Brain microvascular endothelial cell (primary cell): ENCODE data around the gene LTK.

ENCODE experiments used
- DNase-seq: peaks from one replicate; pipeline ENCODE4 v3.0.0-alpha.2; 2020
- H3K27ac ChIP-seq: fragments of 250-450 bp; sonication (Bioruptor Pico); 2 replicates; pipeline ENCODE4 v1.5.1; 2020; ENCODE audit warnings: mild to moderate bottlenecking, moderate library complexity
- H3K27me3 ChIP-seq: fragments of 250-450 bp; sonication (Bioruptor Pico); replicated peaks from 2 replicates; pipeline ENCODE4 v1.5.1; 2020; ENCODE audit warnings: mild to moderate bottlenecking
- H3K36me3 ChIP-seq: fragments of 250-450 bp; sonication (Bioruptor Pico); replicated peaks from 2 replicates; pipeline ENCODE4 v1.5.1; 2020; ENCODE audit warnings: mild to moderate bottlenecking
- H3K4me3 ChIP-seq: 2 replicates; pipeline ENCODE4 v1.5.1; 2011; ENCODE audit warnings: low read depth, mild to moderate bottlenecking, control low read depth, low read length, moderate library complexity
- CTCF ChIP-seq: IDR thresholded peaks from 2 replicates; pipeline ENCODE4 v1.5.1; 2011; ENCODE audit warnings: low read depth, mild to moderate bottlenecking, moderate library complexity, low read length, control low read depth, inconsistent platforms; ENCODE audit errors: missing control alignments
- in situ Hi-C: cut with HindIII; loops from 2 replicates; pipeline ENCODE4 v1.10.0; 2017; ENCODE audit warnings: low sequenced_read_pairs, low pct_ligation_motif_present

Gene LTK

GRCh38 chr15:41511899-41512369 is 1.7 kb downstream of the LTK start:
- DNase-seq, result no peak
- in situ Hi-C loops, result no loop called here
- Histone ChIP-seq H3K27ac (no peak overlapping the region), H3K4me3 (no peak overlapping the region), H3K36me3 (no peaks in the 10 kb centered on the region), H3K27me3 (peaks cover 33% of the 10 kb centered on the region)
- no peak for TF ChIP-seq CTCF

- no peaks in the 10 kb centered on the region for H3K36me3 ChIP-seq
- no peak overlapping the region for H3K27ac ChIP-seq
- in situ Hi-C loops, result no loop called here
- H3K4me3 ChIP-seq, result no peak overlapping the region
- no peak for TF ChIP-seq CTCF
- no peak for DNase-seq
- H3K27me3 ChIP-seq, result peaks cover 33% of the 10 kb centered on the region
These were observed 2.2 kb downstream of the LTK start for GRCh38 chr15:41511331-41511898.

GRCh38 chr15:41510728-41511127 is 2.9 kb downstream of the LTK start:
- in situ Hi-C loops, result no loop called here
- peaks cover 33% of the 10 kb centered on the region for H3K27me3 ChIP-seq
- DNase-seq, result no peak
- H3K4me3 ChIP-seq, result no peak overlapping the region
- TF ChIP-seq CTCF, result no peak
- no peaks in the 10 kb centered on the region for H3K36me3 ChIP-seq
- no peak overlapping the region for H3K27ac ChIP-seq

- in situ Hi-C loops, result no loop called here
- Histone ChIP-seq H3K4me3 (no peak overlapping the region), H3K36me3 (no peaks in the 10 kb centered on the region), H3K27ac (no peak overlapping the region), H3K27me3 (peaks cover 33% of the 10 kb centered on the region)
- DNase-seq, result no peak
- no peak for TF ChIP-seq CTCF
These were observed 5.8 kb downstream of the LTK start for GRCh38 chr15:41507820-41508290.

- no peak for DNase-seq
- Histone ChIP-seq H3K27me3 (peaks cover 33% of the 10 kb centered on the region), H3K27ac (no peak overlapping the region), H3K36me3 (no peaks in the 10 kb centered on the region), H3K4me3 (no peak overlapping the region)
- TF ChIP-seq CTCF, result no peak
- in situ Hi-C loops, result no loop called here
These were observed 6.8 kb downstream of the LTK start for GRCh38 chr15:41506796-41507341.

- Histone ChIP-seq H3K27me3 (peaks cover 31% of the 10 kb centered on the region), H3K36me3 (no peaks in the 10 kb centered on the region), H3K4me3 (no peak overlapping the region), H3K27ac (no peak overlapping the region)
- TF ChIP-seq CTCF, result no peak
- DNase-seq, result no peak
- in situ Hi-C loops, result no loop called here
These were observed 7.9 kb downstream of the LTK start for GRCh38 chr15:41505776-41506175.
